Fibroblast of mammary gland (primary cell): ENCODE measurements around the gene HOXD9.

ENCODE experiments used
- DNase-seq: peaks from one replicate; pipeline ENCODE4 v3.0.0-alpha.2; 2010; ENCODE audit warnings: low read depth
- H3K4me3 ChIP-seq: 2 replicates; pipeline ENCODE4 v1.5.1; 2011; ENCODE audit warnings: low read depth, mild to moderate bottlenecking, low read length, moderate library complexity; ENCODE audit not compliant: control insufficient read depth
- TF ChIP-seq, protein P1 (sequence below): conservative IDR thresholded peaks from 2 replicates; pipeline ENCODE4 v1.5.1; 2011; ENCODE audit warnings: low read depth, low read length, inconsistent platforms; ENCODE audit not compliant: control insufficient read depth, insufficient read depth

Gene HOXD9

DNA sequence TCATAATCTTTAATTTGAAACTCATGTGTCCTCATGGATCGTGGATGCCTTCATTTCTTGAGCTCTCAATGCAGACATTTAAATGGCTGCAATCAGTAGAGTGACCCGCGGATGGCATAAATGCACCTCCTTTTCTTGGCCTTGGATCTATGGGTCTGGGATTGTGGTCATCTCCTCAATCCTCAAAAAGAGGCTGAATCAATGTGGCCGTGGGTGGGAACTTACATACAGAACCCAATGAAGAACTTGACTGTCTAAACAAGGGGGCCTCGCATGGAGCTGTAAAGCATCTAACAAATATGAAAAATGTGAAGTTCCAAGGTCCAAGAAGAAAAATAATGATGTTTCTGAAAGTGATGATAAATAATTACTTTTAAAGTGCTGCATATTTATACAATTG, 27.1 kb upstream of the HOXD9 start:
- H3K4me3 ChIP-seq: no peak overlapping the region
- no peak for DNase-seq
- TF ChIP-seq, protein P1, sequence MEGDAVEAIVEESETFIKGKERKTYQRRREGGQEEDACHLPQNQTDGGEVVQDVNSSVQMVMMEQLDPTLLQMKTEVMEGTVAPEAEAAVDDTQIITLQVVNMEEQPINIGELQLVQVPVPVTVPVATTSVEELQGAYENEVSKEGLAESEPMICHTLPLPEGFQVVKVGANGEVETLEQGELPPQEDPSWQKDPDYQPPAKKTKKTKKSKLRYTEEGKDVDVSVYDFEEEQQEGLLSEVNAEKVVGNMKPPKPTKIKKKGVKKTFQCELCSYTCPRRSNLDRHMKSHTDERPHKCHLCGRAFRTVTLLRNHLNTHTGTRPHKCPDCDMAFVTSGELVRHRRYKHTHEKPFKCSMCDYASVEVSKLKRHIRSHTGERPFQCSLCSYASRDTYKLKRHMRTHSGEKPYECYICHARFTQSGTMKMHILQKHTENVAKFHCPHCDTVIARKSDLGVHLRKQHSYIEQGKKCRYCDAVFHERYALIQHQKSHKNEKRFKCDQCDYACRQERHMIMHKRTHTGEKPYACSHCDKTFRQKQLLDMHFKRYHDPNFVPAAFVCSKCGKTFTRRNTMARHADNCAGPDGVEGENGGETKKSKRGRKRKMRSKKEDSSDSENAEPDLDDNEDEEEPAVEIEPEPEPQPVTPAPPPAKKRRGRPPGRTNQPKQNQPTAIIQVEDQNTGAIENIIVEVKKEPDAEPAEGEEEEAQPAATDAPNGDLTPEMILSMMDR: no peak

DNA sequence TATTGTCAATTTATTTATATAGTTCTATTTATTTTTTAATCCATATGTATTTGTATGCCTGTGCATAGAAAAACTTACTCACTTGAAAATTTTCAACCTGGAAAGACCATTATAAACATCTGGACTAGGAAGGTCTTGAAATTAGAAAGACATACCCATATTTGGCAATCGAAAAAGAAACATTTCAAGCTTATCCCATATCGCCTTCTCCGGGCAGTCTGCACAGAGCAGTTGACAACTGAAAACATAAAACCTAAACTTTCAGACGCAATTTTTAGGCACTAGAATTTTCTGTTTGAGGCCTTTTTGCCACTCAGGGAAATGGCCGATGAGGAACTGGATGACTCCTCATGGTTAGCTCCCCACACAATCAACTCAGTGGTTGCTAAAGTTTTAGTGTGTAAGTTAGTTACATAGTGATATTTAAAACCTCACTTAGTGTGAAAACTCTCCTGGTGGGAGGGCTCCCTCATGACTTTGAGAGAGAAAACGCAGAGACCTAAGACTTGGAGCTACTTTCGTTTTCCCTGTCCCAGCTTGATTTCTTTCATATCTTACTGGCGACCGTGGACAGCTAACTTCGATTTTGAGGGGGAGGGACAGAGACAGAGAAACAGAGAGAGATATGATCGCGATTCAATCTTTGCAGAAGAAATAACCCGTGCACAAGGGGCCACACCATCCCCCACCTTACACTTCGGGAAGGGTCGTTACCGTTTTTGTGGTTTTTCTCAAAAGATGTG, 26.1 kb upstream of the HOXD9 start:
- TF ChIP-seq, protein P1: no peak
- DNase-seq: no peak
- no peak overlapping the region for H3K4me3 ChIP-seq

DNA sequence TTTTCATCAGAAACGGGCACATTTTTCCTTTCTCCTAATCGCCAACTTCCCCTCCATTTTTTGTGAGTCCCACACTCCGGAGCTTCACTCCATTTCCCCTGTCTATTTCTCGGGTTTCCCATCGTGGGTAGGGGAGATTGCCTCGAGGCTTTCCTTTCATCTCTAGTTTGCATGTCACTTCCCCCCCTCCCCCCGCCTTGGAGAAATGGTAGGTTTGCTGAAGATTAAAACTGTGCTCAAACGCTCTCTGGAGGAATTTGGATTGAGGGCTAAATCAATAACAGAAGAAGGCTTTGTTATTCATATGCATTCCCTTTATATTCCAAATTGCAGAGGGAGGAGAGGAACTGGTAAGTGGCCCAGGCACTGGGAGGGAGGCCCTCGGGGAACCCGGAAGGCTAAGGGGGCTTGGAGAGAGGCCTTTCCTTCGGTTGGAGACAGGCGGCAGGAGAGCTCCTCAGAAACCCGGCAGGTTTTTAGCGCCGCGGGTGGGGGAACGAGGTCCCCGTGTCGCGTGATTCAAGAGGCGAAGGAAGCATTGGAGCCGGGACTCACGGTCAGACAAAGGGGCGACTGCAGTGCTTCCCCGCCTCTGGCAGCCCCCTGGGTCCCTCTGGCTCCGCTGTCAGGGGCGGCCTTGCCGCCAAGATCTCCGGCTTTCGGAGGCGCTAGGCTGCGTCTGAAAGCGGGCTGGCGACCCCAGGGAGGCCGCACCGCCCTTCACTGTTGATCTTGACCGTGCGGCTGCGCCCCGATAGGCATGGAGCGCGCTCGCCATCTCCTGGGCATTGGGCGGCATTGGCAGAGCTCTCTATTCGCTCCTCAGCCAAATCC, 25.3 kb upstream of the HOXD9 start:
- peak; percentile 59 for DNase-seq
- peak overlapping the region; percentile 7 for H3K4me3 ChIP-seq
- TF ChIP-seq, protein P1: peak; percentile 71

DNA sequence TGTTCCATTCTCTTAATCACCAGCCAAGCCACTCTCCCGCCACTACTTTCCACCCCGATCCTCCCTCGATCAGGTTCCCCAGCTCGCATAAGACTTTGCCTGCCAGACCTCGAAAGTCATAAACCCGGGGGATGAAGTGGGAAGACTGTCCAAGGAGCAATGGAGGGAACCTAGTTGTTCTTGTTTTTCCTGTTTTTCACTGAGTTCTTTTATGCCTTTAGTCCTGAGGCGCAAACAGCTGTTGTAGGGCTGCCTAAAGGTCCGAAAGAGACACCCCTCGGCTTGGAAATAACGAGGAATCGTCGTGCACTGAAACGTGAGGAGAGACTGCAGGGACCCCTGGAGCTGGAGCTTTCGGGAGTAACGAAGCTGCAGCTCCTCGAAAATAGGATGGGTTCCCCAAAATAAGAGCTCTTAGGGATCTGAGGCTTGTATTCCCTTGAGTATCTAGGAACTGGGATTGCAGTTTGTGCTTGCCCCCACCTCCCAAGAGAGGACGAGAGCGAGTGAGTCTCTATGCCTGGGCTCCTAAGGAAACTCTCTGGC, 24.6 kb upstream of the HOXD9 start:
- TF ChIP-seq, protein P1: no peak
- DNase-seq: no peak
- H3K4me3 ChIP-seq: no peak overlapping the region

DNA sequence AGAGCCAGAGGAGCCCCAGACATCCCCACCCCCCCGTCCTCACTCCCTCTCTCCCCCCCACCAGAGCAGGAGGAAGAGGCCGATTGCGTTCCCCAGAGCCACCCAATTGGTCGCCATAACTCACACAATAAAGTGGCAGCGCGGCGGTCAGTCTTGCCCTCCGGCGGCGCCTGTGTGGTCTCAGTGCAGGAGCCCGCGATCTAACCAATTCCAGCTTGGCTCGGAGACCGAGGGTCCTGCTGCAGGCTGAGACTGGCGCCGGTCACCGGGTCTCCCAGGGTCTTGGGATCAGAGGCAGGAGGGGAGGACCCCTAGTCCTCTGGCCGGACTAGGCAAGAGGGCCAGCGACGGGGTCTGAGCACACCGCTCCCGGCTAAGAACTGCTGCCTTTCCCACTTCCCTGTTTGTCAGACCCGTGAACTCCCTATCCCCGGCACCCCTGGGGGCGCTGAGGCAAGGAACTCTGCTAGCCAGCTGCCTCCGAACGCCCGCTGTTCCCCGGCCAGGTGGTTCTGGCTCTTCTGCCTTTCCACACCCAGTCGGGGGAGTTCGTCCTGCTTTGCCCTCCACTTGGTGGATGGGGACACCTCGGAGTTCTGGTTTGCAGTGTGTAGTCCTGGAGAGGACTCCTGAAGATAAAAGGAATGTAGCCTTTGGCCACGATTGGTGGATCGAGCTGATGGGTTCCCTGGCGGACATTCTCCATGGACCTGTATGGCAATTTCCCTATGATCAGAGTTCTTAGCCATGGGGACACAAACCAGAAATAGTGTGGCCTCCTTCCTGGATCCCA, 24.0 kb upstream of the HOXD9 start:
- no peak for DNase-seq
- H3K4me3 ChIP-seq: no peak overlapping the region
- TF ChIP-seq, protein P1: no peak

DNA sequence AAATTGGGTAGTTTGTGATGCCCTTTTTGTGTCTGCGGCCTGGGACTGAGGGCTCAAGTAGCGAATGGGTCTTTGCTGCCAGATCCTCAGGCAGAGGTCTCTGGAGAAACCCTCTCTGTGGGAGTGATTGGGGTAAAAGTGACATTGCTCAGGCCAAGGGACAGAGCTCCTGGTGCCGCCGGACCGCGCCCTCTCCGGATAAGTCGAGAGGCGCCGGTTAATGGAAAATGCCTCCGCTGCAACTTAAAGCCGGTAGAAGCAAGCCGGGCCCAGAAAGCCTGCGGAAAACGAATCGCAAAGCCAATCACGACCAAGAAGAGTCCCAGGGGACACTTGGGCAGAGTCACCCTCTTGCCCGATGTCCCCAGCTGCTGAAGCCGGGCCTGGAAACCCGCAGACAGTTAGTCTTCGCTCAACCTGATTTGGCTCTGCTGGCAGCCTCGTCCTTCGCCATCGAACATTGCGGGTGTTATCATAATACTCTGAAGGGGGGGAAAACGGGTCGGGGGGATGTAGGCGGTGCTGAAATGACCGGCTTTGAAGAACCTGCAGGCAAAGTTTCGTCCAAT, 23.3 kb upstream of the HOXD9 start:
- TF ChIP-seq, protein P1: no peak
- no peak overlapping the region for H3K4me3 ChIP-seq
- no peak for DNase-seq
